DND-41 (cell line): Measurements from ENCODE around the gene HILPDA.

Source experiments
- CTCF ChIP-seq: IDR thresholded peaks from 2 replicates; pipeline ENCODE4 v1.5.1; 2012; ENCODE audit warnings: borderline replicate concordance, low read length, moderate library complexity, mild to moderate bottlenecking; ENCODE audit not compliant: poor library complexity, severe bottlenecking; ENCODE audit errors: extremely low read depth
- EZH2 ChIP-seq: IDR thresholded peaks from 3 replicates; pipeline ENCODE4 v1.6.1; 2012; ENCODE audit warnings: borderline replicate concordance, low read depth, mild to moderate bottlenecking, moderate library complexity, low read length, inconsistent platforms; ENCODE audit not compliant: severe bottlenecking

GRCh38 chr7:128410451-128410753 lies 45.3 kb upstream of the HILPDA start:
- TF ChIP-seq CTCF (no peak), EZH2 (peak; percentile 3)
